AG10803 (cell line): ENCODE measurements around the gene CCNJL.

Source experiments
- DNase-seq: peaks from one replicate; pipeline ENCODE4 v3.0.0; 2010; ENCODE audit warnings: low read depth
- H3K4me3 ChIP-seq: 2 replicates; pipeline ENCODE4 v1.5.1; 2011; ENCODE audit warnings: mild to moderate bottlenecking, low read length, control low read depth
- CTCF ChIP-seq: conservative IDR thresholded peaks from 2 replicates; pipeline ENCODE4 v1.5.1; 2011; ENCODE audit warnings: mild to moderate bottlenecking, low read length, control low read depth, inconsistent platforms

CCNJL gene

GRCh38 chr5:160330212-160330611 is 17.8 kb upstream of the CCNJL start:
- no peak for TF ChIP-seq CTCF
- no peak for DNase-seq

GRCh38 chr5:160327818-160328217 is 15.5 kb upstream of the CCNJL start:
- no peak overlapping the region for H3K4me3 ChIP-seq
- no peak for DNase-seq
- no peak for TF ChIP-seq CTCF

More at GRCh38 chr5:160330212-160330611, 17.8 kb upstream of the CCNJL start:
- H3K4me3 ChIP-seq = no peak overlapping the region

GRCh38 chr5:160326981-160327380 is 14.6 kb upstream of the CCNJL start:
- DNase-seq = no peak
- TF ChIP-seq CTCF = no peak
- no peak overlapping the region for H3K4me3 ChIP-seq

GRCh38 chr5:160325716-160326115 is 13.4 kb upstream of the CCNJL start:
- TF ChIP-seq CTCF = no peak
- H3K4me3 ChIP-seq = no peak overlapping the region
- DNase-seq = no peak

- DNase-seq = no peak
- TF ChIP-seq CTCF = no peak
- no peak overlapping the region for H3K4me3 ChIP-seq
Observed at GRCh38 chr5:160324886-160325285, 12.5 kb upstream of the CCNJL start.

GRCh38 chr5:160318409-160318808 is 6.0 kb upstream of the CCNJL start:
- H3K4me3 ChIP-seq = no peak overlapping the region
- TF ChIP-seq CTCF = no peak
- DNase-seq = no peak

- DNase-seq = no peak
- TF ChIP-seq CTCF = no peak
- no peak overlapping the region for H3K4me3 ChIP-seq
Observed at GRCh38 chr5:160317434-160317833, 5.1 kb upstream of the CCNJL start.
